Measurements from ENCODE around the gene SLC25A34.

DNA sequence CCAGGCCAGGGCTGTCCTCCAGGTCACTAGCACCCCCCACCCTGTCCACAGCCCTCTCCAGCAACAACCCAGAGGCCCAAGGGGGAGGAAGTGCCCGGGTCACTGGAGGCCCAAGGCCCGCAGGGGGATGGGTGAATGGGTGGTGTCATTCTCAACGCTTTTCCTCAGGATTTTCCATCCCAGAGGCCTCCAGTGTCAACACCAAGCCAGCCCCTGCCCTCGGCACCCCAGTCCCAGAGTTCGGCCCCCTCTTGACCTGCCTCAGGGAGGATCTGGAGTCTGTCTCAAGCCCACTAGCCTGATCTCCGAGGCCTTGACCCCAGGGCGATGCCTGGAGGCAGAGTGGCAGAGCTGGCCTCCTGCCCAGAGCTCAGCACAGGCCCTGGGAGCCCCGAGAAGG is 11.3 kb downstream of the SLC25A34 start:
- TF ChIP-seq, protein P1, sequence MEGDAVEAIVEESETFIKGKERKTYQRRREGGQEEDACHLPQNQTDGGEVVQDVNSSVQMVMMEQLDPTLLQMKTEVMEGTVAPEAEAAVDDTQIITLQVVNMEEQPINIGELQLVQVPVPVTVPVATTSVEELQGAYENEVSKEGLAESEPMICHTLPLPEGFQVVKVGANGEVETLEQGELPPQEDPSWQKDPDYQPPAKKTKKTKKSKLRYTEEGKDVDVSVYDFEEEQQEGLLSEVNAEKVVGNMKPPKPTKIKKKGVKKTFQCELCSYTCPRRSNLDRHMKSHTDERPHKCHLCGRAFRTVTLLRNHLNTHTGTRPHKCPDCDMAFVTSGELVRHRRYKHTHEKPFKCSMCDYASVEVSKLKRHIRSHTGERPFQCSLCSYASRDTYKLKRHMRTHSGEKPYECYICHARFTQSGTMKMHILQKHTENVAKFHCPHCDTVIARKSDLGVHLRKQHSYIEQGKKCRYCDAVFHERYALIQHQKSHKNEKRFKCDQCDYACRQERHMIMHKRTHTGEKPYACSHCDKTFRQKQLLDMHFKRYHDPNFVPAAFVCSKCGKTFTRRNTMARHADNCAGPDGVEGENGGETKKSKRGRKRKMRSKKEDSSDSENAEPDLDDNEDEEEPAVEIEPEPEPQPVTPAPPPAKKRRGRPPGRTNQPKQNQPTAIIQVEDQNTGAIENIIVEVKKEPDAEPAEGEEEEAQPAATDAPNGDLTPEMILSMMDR (IDR thresholded peaks at IDR 0.05; ENCODE audit: low read depth, low read length), result no peak
- no peak for TF ChIP-seq POLR2A (IDR thresholded peaks at IDR 0.05; ENCODE audit: extremely low read depth, insufficient read length)
- TF ChIP-seq, protein P2, sequence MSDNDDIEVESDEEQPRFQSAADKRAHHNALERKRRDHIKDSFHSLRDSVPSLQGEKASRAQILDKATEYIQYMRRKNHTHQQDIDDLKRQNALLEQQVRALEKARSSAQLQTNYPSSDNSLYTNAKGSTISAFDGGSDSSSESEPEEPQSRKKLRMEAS (IDR thresholded peaks at IDR 0.05; ENCODE audit: low read depth, low read length), result no peak
